Skin epidermis (tissue), 12 donors: Measurements from ENCODE around the gene CEP41.

Experiments used
- H3K27ac ChIP-seq, 21 experiments: fragments of 200-600 bp; sonication (generic) in 11 of 21; one replicate each; pipeline ENCODE4 v1.5.0; 2020; ENCODE audit warnings: mild to moderate bottlenecking in 3 of 21, inconsistent platforms in 2 of 21, moderate library complexity in 2 of 21
- H3K4me3 ChIP-seq, 7 experiments: fragments of 200-600 bp; sonication (generic) in 2 of 7; one replicate each; pipeline ENCODE4 v1.5.0; 2020; ENCODE audit warnings: inconsistent platforms in 2 of 7, mild to moderate bottlenecking in 2 of 7, moderate library complexity in 1 of 7

Gene CEP41

GRCh38 chr7:130360518-130360917 lies 80.3 kb downstream of the CEP41 start:
- no peak overlapping the region for H3K4me3 ChIP-seq
- no peak overlapping the region for H3K27ac ChIP-seq

- Histone ChIP-seq H3K4me3 (no peak overlapping the region), H3K27ac (no peak overlapping the region)
These were observed 81.4 kb downstream of the CEP41 start for GRCh38 chr7:130359276-130359857.

GRCh38 chr7:130358471-130358870 lies 82.3 kb downstream of the CEP41 start:
- no peak overlapping the region for H3K27ac ChIP-seq
- no peak overlapping the region for H3K4me3 ChIP-seq

GRCh38 chr7:130356876-130357611 lies 83.8 kb downstream of the CEP41 start:
- no peak overlapping the region for H3K4me3 ChIP-seq

GRCh38 chr7:130356121-130356875 lies 84.5 kb downstream of the CEP41 start:
- no peak overlapping the region for H3K4me3 ChIP-seq

More at GRCh38 chr7:130356876-130357611, 83.8 kb downstream of the CEP41 start:
- peak overlapping the region in 20 of 21 experiments; percentile 26 to 90 (median 79) for H3K27ac ChIP-seq

GRCh38 chr7:130353196-130353595 lies 87.6 kb downstream of the CEP41 start:
- Histone ChIP-seq H3K4me3 (no peak overlapping the region), H3K27ac (peak overlapping the region in 7 of 21 experiments; percentile 24 to 79 (median 47))

More at GRCh38 chr7:130356121-130356875, 84.5 kb downstream of the CEP41 start:
- H3K27ac ChIP-seq = peak overlapping the region in 20 of 21 experiments; percentile 41 to 90 (median 79)

- H3K4me3 ChIP-seq = no peak overlapping the region
- H3K27ac ChIP-seq = peak overlapping the region in 17 of 21 experiments; percentile 7 to 79 (median 57)
These were observed 88.4 kb downstream of the CEP41 start for GRCh38 chr7:130352194-130353074.

- H3K27ac ChIP-seq = peak overlapping the region in 15 of 21 experiments; percentile 7 to 79 (median 58)
- no peak overlapping the region for H3K4me3 ChIP-seq
These were observed 89.1 kb downstream of the CEP41 start for GRCh38 chr7:130351791-130352090.

- Histone ChIP-seq H3K4me3 (no peak overlapping the region), H3K27ac (peak overlapping the region in 18 of 21 experiments; percentile 5 to 79 (median 58))
These were observed 89.6 kb downstream of the CEP41 start for GRCh38 chr7:130350945-130351790.

GRCh38 chr7:130349911-130350782 lies 90.7 kb downstream of the CEP41 start:
- no peak overlapping the region for H3K4me3 ChIP-seq
- peak overlapping the region in 15 of 21 experiments; percentile 5 to 77 (median 37) for H3K27ac ChIP-seq

- Histone ChIP-seq H3K27ac (no peak overlapping the region), H3K4me3 (no peak overlapping the region)
These were observed 93.9 kb downstream of the CEP41 start for GRCh38 chr7:130346941-130347340.

GRCh38 chr7:130346177-130346905 lies 94.5 kb downstream of the CEP41 start:
- H3K27ac ChIP-seq = no peak overlapping the region

GRCh38 chr7:130345725-130346124 lies 95.1 kb downstream of the CEP41 start:
- Histone ChIP-seq H3K4me3 (no peak overlapping the region), H3K27ac (no peak overlapping the region)

More at GRCh38 chr7:130346177-130346905, 94.5 kb downstream of the CEP41 start:
- no peak overlapping the region for H3K4me3 ChIP-seq

- H3K4me3 ChIP-seq = no peak overlapping the region
- H3K27ac ChIP-seq = no peak overlapping the region
These were observed 95.7 kb downstream of the CEP41 start for GRCh38 chr7:130345136-130345535.

- no peak within 1 kb of the TSS for H3K4me3 ChIP-seq
These were observed 96.4 kb downstream of the CEP41 start, which contains the start of gene CPA5 for GRCh38 chr7:130344271-130344866. Gene CPA5 (plus strand): TSS chr7:130344816. CDS start chr7:130346486, 1,670 bp downstream.

More at GRCh38 chr7:130344271-130344866, 96.4 kb downstream of the CEP41 start, which contains the start of gene CPA5:
- H3K27ac ChIP-seq = no peak within 1 kb of the TSS
